HepG2 (cell line): ENCODE data around the gene TOR1A. TPM values are rescaled to one million over a fixed set of nuclear protein-coding genes. Genes with fewer than 3 reads are reported as not detected.

Experiments used
- ATRX ChIP-seq: sonication (generic); formaldehyde crosslinking; IDR thresholded peaks from 2 replicates; pipeline ENCODE4 v1.4.0; 2020; ENCODE audit warnings: missing genetic modification reagents, borderline replicate concordance
- BRD4 ChIP-seq: sonication (generic); formaldehyde crosslinking; IDR thresholded peaks from 2 replicates; pipeline ENCODE4 v1.4.0; 2020; ENCODE audit warnings: missing genetic modification reagents
- CEBPG ChIP-seq: IDR thresholded peaks from 2 replicates; pipeline ENCODE4 v1.6.1; 2016
- DR1 ChIP-seq: sonication (generic); formaldehyde crosslinking; IDR thresholded peaks from 2 replicates; pipeline ENCODE4 v1.8.0; 2021; ENCODE audit warnings: mild to moderate bottlenecking, missing genetic modification reagents, inconsistent platforms
- EP300 ChIP-seq, 3 experiments: sonication (generic) in 1 of 3; formaldehyde crosslinking in 1 of 3; IDR thresholded peaks; 2 replicates each; pipeline versions ENCODE4 v1.5.1 to v1.6.1; 2011 to 2020; ENCODE audit warnings: low read depth in 2 of 3, low read length in 2 of 3, borderline replicate concordance in 1 of 3, improper control_type of control experiment in 1 of 3, mild to moderate bottlenecking in 1 of 3, missing genetic modification reagents in 1 of 3, moderate library complexity in 1 of 3
- HNF4G ChIP-seq, 2 experiments: sonication (generic) in 1 of 2; formaldehyde crosslinking in 1 of 2; IDR thresholded peaks; 2 replicates each; pipeline versions ENCODE4 v1.4.0 to v1.6.1; 2011 to 2020; ENCODE audit warnings: borderline replicate concordance in 2 of 2, low read depth in 2 of 2, mild to moderate bottlenecking in 2 of 2, low read length in 1 of 2, missing genetic modification reagents in 1 of 2, moderate library complexity in 1 of 2
- KLF11 ChIP-seq: IDR thresholded peaks from 2 replicates; pipeline ENCODE4 v1.6.1; 2016; ENCODE audit warnings: missing compliant biosample characterization
- MED1 ChIP-seq: sonication (generic); formaldehyde crosslinking; IDR thresholded peaks from 2 replicates; pipeline ENCODE4 v1.4.0; 2020; ENCODE audit warnings: missing genetic modification reagents
- MLLT10 ChIP-seq: sonication (generic); formaldehyde crosslinking; IDR thresholded peaks from 2 replicates; pipeline ENCODE4 v1.4.0; 2020; ENCODE audit warnings: missing genetic modification reagents
- NAIF1 ChIP-seq: sonication (generic); formaldehyde crosslinking; IDR thresholded peaks from 2 replicates; pipeline ENCODE4 v1.5.0; 2020; ENCODE audit warnings: mild to moderate bottlenecking, missing genetic modification reagents, borderline replicate concordance
- NFKBIZ ChIP-seq: IDR thresholded peaks from 2 replicates; pipeline ENCODE4 v1.6.1; 2018; ENCODE audit warnings: missing genetic modification reagents, missing compliant biosample characterization
- PAWR ChIP-seq: sonication (generic); formaldehyde crosslinking; IDR thresholded peaks from 2 replicates; pipeline ENCODE4 v1.4.0; 2020; ENCODE audit warnings: missing genetic modification reagents, mild to moderate bottlenecking, borderline replicate concordance
- PHF20 ChIP-seq: sonication (generic); formaldehyde crosslinking; IDR thresholded peaks from 2 replicates; pipeline ENCODE4 v1.5.0; 2020; ENCODE audit warnings: mild to moderate bottlenecking, missing genetic modification reagents
- PITX1 ChIP-seq: sonication (generic); formaldehyde crosslinking; IDR thresholded peaks from 2 replicates; pipeline ENCODE4 v1.5.1; 2020; ENCODE audit warnings: mild to moderate bottlenecking, missing genetic modification reagents
- PTBP1 ChIP-seq: fragments of 200-400 bp; formaldehyde crosslinking; IDR thresholded peaks from 2 replicates; pipeline ENCODE4 v1.6.1; 2018; ENCODE audit warnings: low read length, low read depth; ENCODE audit not compliant: poor library complexity, severe bottlenecking
- TARDBP ChIP-seq: sonication (generic); formaldehyde crosslinking; IDR thresholded peaks from 2 replicates; pipeline ENCODE4 v1.8.0; 2022; ENCODE audit warnings: mild to moderate bottlenecking, missing genetic modification reagents
- ZFP62 ChIP-seq: sonication (generic); formaldehyde crosslinking; IDR thresholded peaks from 2 replicates; pipeline ENCODE4 v1.4.0; 2020; ENCODE audit warnings: missing genetic modification reagents
- ZNF205 ChIP-seq: IDR thresholded peaks from 2 replicates; pipeline ENCODE4 v1.6.1; 2018; ENCODE audit warnings: missing biosample characterization, missing genetic modification reagents
- ZNF230 ChIP-seq: sonication (generic); formaldehyde crosslinking; IDR thresholded peaks from 2 replicates; pipeline ENCODE4 v1.4.0; 2020; ENCODE audit warnings: mild to moderate bottlenecking, missing genetic modification reagents
- ZNF670 ChIP-seq: sonication (generic); formaldehyde crosslinking; IDR thresholded peaks from 2 replicates; pipeline ENCODE4 v1.8.0; 2022; ENCODE audit warnings: mild to moderate bottlenecking, missing genetic modification reagents, borderline replicate concordance
- ZNF775 ChIP-seq: sonication (generic); formaldehyde crosslinking; IDR thresholded peaks from 2 replicates; pipeline ENCODE4 v1.4.0; 2020; ENCODE audit warnings: missing genetic modification reagents, mild to moderate bottlenecking, moderate library complexity, borderline replicate concordance
- ZNF891 ChIP-seq: sonication (generic); formaldehyde crosslinking; IDR thresholded peaks from 2 replicates; pipeline ENCODE4 v1.5.0; 2020; ENCODE audit warnings: mild to moderate bottlenecking, missing genetic modification reagents
- polyA plus RNA-seq, 8 experiments: library from polyadenylated mRNA; depleted of rRNA in 3 of 8; stranded (reverse) in 7 of 8; unstranded in 1 of 8; fragments of >200 nt; fragmentation: Illumina TruSeq in 4 of 8; extraction: Trizol in 4 of 8; gene quantifications; 2 replicates each; pipeline versions ENCODE4 v1.2.1 to v1.2.3, GENCODE V29; 2011 to 2016; ENCODE audit warnings: low read depth in 4 of 8, missing spikeins in 1 of 8, mixed read lengths in 1 of 8; ENCODE audit not compliant: insufficient read depth in 1 of 8
- total RNA-seq, 5 experiments: library from RNA; depleted of rRNA; stranded (reverse); fragments of >200 nt; fragmentation: Illumina TruSeq; extraction: Trizol; gene quantifications; 2 replicates each; pipeline ENCODE4 v1.2.3, GENCODE V29; 2016; ENCODE audit warnings: low read depth in 1 of 5
- TF ChIP-seq, protein P1 (sequence below): IDR thresholded peaks from 2 replicates; pipeline ENCODE4 v1.6.1; 2016; ENCODE audit warnings: low read depth
- TF ChIP-seq, protein P2 (sequence below): sonication (generic); formaldehyde crosslinking; IDR thresholded peaks from 2 replicates; pipeline ENCODE4 v1.4.0; 2020; ENCODE audit warnings: missing genetic modification reagents
- TF ChIP-seq, protein P3 (sequence below): sonication (generic); formaldehyde crosslinking; IDR thresholded peaks from 2 replicates; pipeline ENCODE4 v1.8.1; 2022; ENCODE audit warnings: low read depth, mild to moderate bottlenecking, missing genetic modification reagents

The TOR1A gene
- total and polyA plus RNA-seq, 2 of the 13 experiments (the other 11 are each of a cell fraction or from before 2014, with no cell fraction given) = 31.6 to 41.4 TPM

DNA sequence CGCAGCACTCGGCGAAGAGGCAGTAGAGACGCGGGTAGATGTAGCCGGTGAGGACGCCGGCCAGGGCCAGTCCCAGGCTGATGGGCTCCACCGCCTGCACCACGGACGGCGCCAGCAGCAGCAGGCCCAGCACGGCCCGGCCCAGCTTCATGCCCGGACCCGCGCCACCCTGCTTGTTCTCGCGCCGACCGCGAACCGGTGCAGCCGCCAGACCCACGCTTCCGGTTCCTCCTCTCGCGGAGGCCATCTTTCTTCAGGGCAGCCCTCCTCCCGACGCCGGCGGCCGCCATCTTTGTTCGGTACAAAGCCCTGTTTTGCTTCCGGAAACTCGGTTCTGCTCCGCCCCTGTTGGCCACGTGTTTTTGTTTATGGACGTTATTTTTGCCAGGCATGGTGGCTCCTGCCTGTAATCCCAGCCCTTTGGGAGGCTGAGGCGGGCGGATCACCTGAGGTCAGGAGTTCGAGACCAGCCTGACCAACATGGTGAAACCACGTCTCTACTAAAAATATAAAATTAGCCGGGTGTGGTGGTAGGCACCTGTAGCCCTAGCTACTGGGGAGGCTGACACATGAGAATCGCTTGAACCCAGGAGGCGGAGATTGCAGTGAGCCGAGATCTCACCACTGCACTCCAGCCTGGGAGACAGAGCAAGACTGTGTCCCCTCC, at the start of gene TOR1A (continued):
- TF ChIP-seq, protein P1, sequence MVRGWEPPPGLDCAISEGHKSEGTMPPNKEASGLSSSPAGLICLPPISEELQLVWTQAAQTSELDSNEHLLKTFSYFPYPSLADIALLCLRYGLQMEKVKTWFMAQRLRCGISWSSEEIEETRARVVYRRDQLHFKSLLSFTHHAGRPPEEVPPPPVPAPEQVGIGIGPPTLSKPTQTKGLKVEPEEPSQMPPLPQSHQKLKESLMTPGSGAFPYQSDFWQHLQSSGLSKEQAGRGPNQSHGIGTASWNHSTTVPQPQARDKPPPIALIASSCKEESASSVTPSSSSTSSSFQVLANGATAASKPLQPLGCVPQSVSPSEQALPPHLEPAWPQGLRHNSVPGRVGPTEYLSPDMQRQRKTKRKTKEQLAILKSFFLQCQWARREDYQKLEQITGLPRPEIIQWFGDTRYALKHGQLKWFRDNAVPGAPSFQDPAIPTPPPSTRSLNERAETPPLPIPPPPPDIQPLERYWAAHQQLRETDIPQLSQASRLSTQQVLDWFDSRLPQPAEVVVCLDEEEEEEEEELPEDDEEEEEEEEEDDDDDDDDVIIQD = peak; percentile 63
- TF ChIP-seq NFKBIZ (peak; percentile 93), DR1 (CRISPR knock-in tag) (peak; percentile 80; the same call in 1 of the 2 replicates), ZNF891 (CRISPR knock-in tag) (peak; percentile 86), MLLT10 (CRISPR knock-in tag) (no peak), ATRX (CRISPR knock-in tag) (no peak), ZNF205 (CRISPR knock-in tag) (peak; percentile 81), BRD4 (CRISPR knock-in tag) (peak; percentile 99), MED1 (peak; percentile 82), ZNF670 (CRISPR knock-in tag) (peak; percentile 67; the same call in 1 of the 2 replicates), PAWR (CRISPR knock-in tag) (no peak), CEBPG (peak; percentile 50), EP300 (IDR thresholded peaks at IDR 0.05; ENCODE audit: low read depth in 2 of 2, low read length in 2 of 2) (no peak), EP300 (CRISPR knock-in tag; IDR thresholded peaks at IDR 0.05; ENCODE audit: borderline replicate concordance) (no peak; the same call in none of the 2 replicates), ZFP62 (CRISPR knock-in tag) (no peak), KLF11 (CRISPR knock-in tag) (peak; percentile 91), PTBP1 (peak; percentile 61), ZNF775 (CRISPR knock-in tag) (no peak), HNF4G (IDR thresholded peaks at IDR 0.05; ENCODE audit: borderline replicate concordance, low read depth, low read length) (no peak), HNF4G (CRISPR knock-in tag; IDR thresholded peaks at IDR 0.05; ENCODE audit: borderline replicate concordance, low read depth) (no peak), PHF20 (peak; percentile 92), ZNF230 (CRISPR knock-in tag) (peak; percentile 77), NAIF1 (CRISPR knock-in tag) (no peak), TARDBP (CRISPR knock-in tag) (peak; percentile 94), PITX1 (CRISPR knock-in tag) (0 out of 2 replicates have a peak, but pooled peaks have one; percentile 27)
- TF ChIP-seq, protein P2, sequence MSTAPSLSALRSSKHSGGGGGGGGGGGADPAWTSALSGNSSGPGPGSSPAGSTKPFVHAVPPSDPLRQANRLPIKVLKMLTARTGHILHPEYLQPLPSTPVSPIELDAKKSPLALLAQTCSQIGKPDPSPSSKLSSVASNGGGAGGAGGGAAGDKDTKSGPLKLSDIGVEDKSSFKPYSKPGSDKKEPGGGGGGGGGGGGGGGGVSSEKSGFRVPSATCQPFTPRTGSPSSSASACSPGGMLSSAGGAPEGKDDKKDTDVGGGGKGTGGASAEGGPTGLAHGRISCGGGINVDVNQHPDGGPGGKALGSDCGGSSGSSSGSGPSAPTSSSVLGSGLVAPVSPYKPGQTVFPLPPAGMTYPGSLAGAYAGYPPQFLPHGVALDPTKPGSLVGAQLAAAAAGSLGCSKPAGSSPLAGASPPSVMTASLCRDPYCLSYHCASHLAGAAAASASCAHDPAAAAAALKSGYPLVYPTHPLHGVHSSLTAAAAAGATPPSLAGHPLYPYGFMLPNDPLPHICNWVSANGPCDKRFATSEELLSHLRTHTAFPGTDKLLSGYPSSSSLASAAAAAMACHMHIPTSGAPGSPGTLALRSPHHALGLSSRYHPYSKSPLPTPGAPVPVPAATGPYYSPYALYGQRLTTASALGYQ (CRISPR knock-in tag) = no peak
- TF ChIP-seq, protein P3, sequence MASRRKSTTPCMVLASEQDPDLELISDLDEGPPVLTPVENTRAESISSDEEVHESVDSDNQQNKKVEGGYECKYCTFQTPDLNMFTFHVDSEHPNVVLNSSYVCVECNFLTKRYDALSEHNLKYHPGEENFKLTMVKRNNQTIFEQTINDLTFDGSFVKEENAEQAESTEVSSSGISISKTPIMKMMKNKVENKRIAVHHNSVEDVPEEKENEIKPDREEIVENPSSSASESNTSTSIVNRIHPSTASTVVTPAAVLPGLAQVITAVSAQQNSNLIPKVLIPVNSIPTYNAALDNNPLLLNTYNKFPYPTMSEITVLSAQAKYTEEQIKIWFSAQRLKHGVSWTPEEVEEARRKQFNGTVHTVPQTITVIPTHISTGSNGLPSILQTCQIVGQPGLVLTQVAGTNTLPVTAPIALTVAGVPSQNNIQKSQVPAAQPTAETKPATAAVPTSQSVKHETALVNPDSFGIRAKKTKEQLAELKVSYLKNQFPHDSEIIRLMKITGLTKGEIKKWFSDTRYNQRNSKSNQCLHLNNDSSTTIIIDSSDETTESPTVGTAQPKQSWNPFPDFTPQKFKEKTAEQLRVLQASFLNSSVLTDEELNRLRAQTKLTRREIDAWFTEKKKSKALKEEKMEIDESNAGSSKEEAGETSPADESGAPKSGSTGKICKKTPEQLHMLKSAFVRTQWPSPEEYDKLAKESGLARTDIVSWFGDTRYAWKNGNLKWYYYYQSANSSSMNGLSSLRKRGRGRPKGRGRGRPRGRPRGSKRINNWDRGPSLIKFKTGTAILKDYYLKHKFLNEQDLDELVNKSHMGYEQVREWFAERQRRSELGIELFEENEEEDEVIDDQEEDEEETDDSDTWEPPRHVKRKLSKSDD (CRISPR knock-in tag) = peak; percentile 100
